HCT116 (cell line): ENCODE results near the gene SH3PXD2A.
"Not testable (repeated sequence)": the region's sequence is repeated elsewhere in the genome, so short reads cannot be mapped to it uniquely, and the experiment has no call there.

Experiments used
- CTCF ChIP-seq, 3 experiments: fragments of 200-600 bp in 1 of 3; sonication (generic) in 1 of 3; IDR thresholded peaks in 2 of 3; conservative IDR thresholded peaks in 1 of 3; 2 replicates each; pipeline ENCODE4 v1.5.1; 2012 to 2017; ENCODE audit warnings: low read depth in 2 of 3, low read length in 2 of 3, antibody characterized with exemption in 1 of 3, borderline replicate concordance in 1 of 3, control low read depth in 1 of 3, mild to moderate bottlenecking in 1 of 3, mixed read lengths in 1 of 3, mixed run types in 1 of 3, moderate library complexity in 1 of 3; ENCODE audit not compliant: insufficient read depth in 1 of 3
- ELF1 ChIP-seq: IDR thresholded peaks from 2 replicates; pipeline ENCODE4 v1.6.1; 2012; ENCODE audit warnings: low read depth, borderline replicate concordance
- EZH2 ChIP-seq: fragments of 200-600 bp; sonication (generic); IDR thresholded peaks from 2 replicates; pipeline ENCODE4 v1.6.1; 2017; ENCODE audit warnings: antibody characterized with exemption, mixed run types
- POLR2A ChIP-seq: IDR thresholded peaks from 2 replicates; pipeline ENCODE4 v1.7.0; 2011; ENCODE audit warnings: borderline replicate concordance; ENCODE audit not compliant: insufficient read depth, insufficient read length; ENCODE audit errors: extremely low read depth
- POLR2AphosphoS5 ChIP-seq: IDR thresholded peaks from 2 replicates; pipeline ENCODE4 v1.6.1; 2011; ENCODE audit warnings: mild to moderate bottlenecking, low read depth, low read length, moderate library complexity
- REST ChIP-seq: IDR thresholded peaks from 2 replicates; pipeline ENCODE4 v1.6.1; 2012; ENCODE audit warnings: low read depth
- SRF ChIP-seq: IDR thresholded peaks from 2 replicates; pipeline ENCODE4 v1.6.1; 2012; ENCODE audit warnings: low read depth
- TCF7L2 ChIP-seq: IDR thresholded peaks from 2 replicates; pipeline ENCODE4 v1.7.0; 2011; ENCODE audit warnings: borderline replicate concordance, inconsistent platforms; ENCODE audit not compliant: insufficient read depth, insufficient read length; ENCODE audit errors: extremely low read depth
- YY1 ChIP-seq: IDR thresholded peaks from 2 replicates; pipeline ENCODE4 v1.6.1; 2011; ENCODE audit warnings: low read length, low read depth, moderate library complexity, mild to moderate bottlenecking; ENCODE audit not compliant: insufficient replicate concordance; ENCODE audit errors: extremely low read depth
- ZFX ChIP-seq: fragments of 450-650 bp; IDR thresholded peaks from 2 replicates; pipeline ENCODE4 v1.6.1; 2017
- TF ChIP-seq, protein P1 (sequence below): IDR thresholded peaks from 2 replicates; pipeline ENCODE4 v1.6.1; 2011; ENCODE audit warnings: mild to moderate bottlenecking, low read length, moderate library complexity; ENCODE audit not compliant: insufficient replicate concordance; ENCODE audit errors: extremely low read depth
- TF ChIP-seq, protein P2 (sequence below): IDR thresholded peaks from 2 replicates; pipeline ENCODE4 v1.6.1; 2012

- TF ChIP-seq ZFX; CTCF (IDR thresholded peaks at IDR 0.05 in 2 of 3, conservative IDR thresholded peaks at IDR 0.05 in 1 of 3; ENCODE audit: borderline replicate concordance in 1 of 3, insufficient read depth in 1 of 3, low read depth in 2 of 3, low read length in 2 of 3); SRF; REST; POLR2AphosphoS5; ELF1; EZH2; POLR2A; TCF7L2; YY1: not testable (repeated sequence)
- TF ChIP-seq, protein P1, sequence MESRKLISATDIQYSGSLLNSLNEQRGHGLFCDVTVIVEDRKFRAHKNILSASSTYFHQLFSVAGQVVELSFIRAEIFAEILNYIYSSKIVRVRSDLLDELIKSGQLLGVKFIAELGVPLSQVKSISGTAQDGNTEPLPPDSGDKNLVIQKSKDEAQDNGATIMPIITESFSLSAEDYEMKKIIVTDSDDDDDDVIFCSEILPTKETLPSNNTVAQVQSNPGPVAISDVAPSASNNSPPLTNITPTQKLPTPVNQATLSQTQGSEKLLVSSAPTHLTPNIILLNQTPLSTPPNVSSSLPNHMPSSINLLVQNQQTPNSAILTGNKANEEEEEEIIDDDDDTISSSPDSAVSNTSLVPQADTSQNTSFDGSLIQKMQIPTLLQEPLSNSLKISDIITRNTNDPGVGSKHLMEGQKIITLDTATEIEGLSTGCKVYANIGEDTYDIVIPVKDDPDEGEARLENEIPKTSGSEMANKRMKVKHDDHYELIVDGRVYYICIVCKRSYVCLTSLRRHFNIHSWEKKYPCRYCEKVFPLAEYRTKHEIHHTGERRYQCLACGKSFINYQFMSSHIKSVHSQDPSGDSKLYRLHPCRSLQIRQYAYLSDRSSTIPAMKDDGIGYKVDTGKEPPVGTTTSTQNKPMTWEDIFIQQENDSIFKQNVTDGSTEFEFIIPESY = not testable (repeated sequence)
- TF ChIP-seq, protein P2, sequence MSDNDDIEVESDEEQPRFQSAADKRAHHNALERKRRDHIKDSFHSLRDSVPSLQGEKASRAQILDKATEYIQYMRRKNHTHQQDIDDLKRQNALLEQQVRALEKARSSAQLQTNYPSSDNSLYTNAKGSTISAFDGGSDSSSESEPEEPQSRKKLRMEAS = not testable (repeated sequence)
Observed at GRCh38 chr10:103772846-103773245, 82.5 kb downstream of the SH3PXD2A start.
